Lung (tissue), 12 donors: ENCODE results near the gene STX18. TPM values are rescaled to one million over a fixed set of nuclear protein-coding genes. Genes with fewer than 3 reads are reported as not detected.

Source experiments
- ATAC-seq: fragments of 200-7000 bp; cut with Tn5 transposase; one replicate; pipeline ENCODE4 v1.9.1; 2020; ENCODE audit warnings: moderate number of reproducible peaks; ENCODE audit not compliant: insufficient read depth, low FRiP score
- DNase-seq, 3 donors: peaks; one replicate each; pipeline ENCODE4 v3.0.0-alpha.2; 2013 to 2017
- H3K27ac ChIP-seq, 2 donors: one replicate each; pipeline ENCODE4 v1.5.1; 2013; ENCODE audit warnings: mild to moderate bottlenecking in 2 of 2, moderate library complexity in 2 of 2, control low read depth in 1 of 2, inconsistent platforms in 1 of 2, low read depth in 1 of 2, low read length in 1 of 2
- H3K27me3 ChIP-seq, 3 donors: one replicate each; pipeline ENCODE4 v1.5.1; 2013; ENCODE audit warnings: low read length in 2 of 3; ENCODE audit not compliant: control insufficient read depth in 3 of 3, insufficient read depth in 3 of 3
- H3K36me3 ChIP-seq, 4 donors: one replicate each; pipeline ENCODE4 v1.5.1; 2013; ENCODE audit warnings: low read length in 4 of 4, mild to moderate bottlenecking in 1 of 4, moderate library complexity in 1 of 4; ENCODE audit not compliant: control insufficient read depth in 4 of 4, insufficient read depth in 4 of 4
- H3K4me1 ChIP-seq, 5 donors: one replicate each; pipeline ENCODE4 v1.5.1; 2013; ENCODE audit warnings: low read length in 5 of 5, mild to moderate bottlenecking in 2 of 5, moderate library complexity in 1 of 5; ENCODE audit not compliant: control insufficient read depth in 5 of 5, insufficient read depth in 5 of 5
- H3K4me3 ChIP-seq: one replicate; pipeline ENCODE4 v1.5.1; 2013; ENCODE audit warnings: mild to moderate bottlenecking, control low read depth, moderate library complexity
- H3K9ac ChIP-seq, 2 donors: one replicate each; pipeline ENCODE4 v1.5.1; 2013; ENCODE audit warnings: low read length in 2 of 2, control low read depth in 1 of 2; ENCODE audit not compliant: insufficient read depth in 1 of 2
- H3K9me3 ChIP-seq, 4 donors: one replicate each; pipeline ENCODE4 v1.5.1; 2013; ENCODE audit warnings: low read length in 3 of 4, mild to moderate bottlenecking in 1 of 4, moderate library complexity in 1 of 4; ENCODE audit not compliant: control insufficient read depth in 4 of 4, insufficient read depth in 3 of 4
- CTCF ChIP-seq: IDR thresholded peaks from 2 replicates; pipeline ENCODE4 v1.5.1; 2012; ENCODE audit warnings: mild to moderate bottlenecking; ENCODE audit errors: control extremely low read depth, extremely low read depth
- WGBS, 2 donors: extraction: QIAGEN DNeasy Blood & Tissue Kit; methylation state at CpG; one replicate each; pipeline ENCODE4 v1.1.7; 2013; 5-methylcytosine and 5-hydroxymethylcytosine counted together
- polyA plus RNA-seq, 2 donors: library from polyadenylated mRNA; stranded (reverse); fragments of 200-250 nt; gene quantifications; one replicate each; pipeline ENCODE4 v1.2.1, GENCODE V29; 2013
- total RNA-seq, 2 donors: library from RNA; depleted of rRNA in 1 of 2; stranded (reverse); fragments of >200 nt in 1 of 2; gene quantifications; one replicate each; pipeline ENCODE4 v1.2.1, GENCODE V29; 2014 to 2021
- donor health status: control.
- donor health status: control.
- donor health status: Bipolar disorder and iron deficiency.
- donor health status: healthy.
- donor health status: DM: yes; HTN: yes; CAD: no.

The STX18 gene
- total and polyA plus RNA-seq, 4 donors: 16.2 to 34.1 (median 24.8) TPM

DNA sequence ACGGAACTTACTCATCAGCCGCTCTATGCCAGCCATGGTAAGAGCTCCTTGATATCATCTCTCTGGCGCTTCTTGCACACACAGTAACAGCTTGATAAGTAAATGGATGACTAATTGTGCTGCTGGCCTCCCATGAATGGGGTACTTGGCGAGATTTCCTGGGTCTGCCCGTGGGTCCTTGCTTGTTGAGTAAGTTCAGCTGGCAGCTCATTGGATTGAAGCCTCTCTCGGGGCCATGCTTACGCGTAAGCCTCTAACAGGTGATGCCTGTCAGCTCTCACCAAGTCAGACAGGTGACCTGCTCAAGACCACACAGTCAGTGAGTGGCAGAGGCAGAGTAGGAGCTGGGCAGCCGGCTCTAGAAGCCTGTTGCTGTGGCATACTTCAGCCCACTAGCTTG lies 147.2 kb downstream of the STX18 start:
- Histone ChIP-seq H3K27ac (no peak overlapping the region), H3K36me3 (no peaks in the 10 kb centered on the region), H3K4me1 (peaks cover 0 to 27% (median 0%) of the 10 kb centered on the region in 5 donors), H3K9me3 (peaks cover 0 to 1% (median 0%) of the 10 kb centered on the region in 4 donors), H3K27me3 (peaks cover 0 to 6% (median 0%) of the 10 kb centered on the region in 3 donors), H3K9ac (no peak overlapping the region), H3K4me3 (no peak overlapping the region)
- 71 to 79% methylated on average over 9 of the region's 9 CpGs for WGBS, 2 donors
- no peak for ATAC-seq
- DNase-seq: peak in 1 of 3 donors; percentile 26
- no peak for TF ChIP-seq CTCF

GRCh38 chr4:4392501-4393183 lies 149.2 kb downstream of the STX18 start:
- no peak for ATAC-seq
- Histone ChIP-seq H3K9ac (no peak overlapping the region), H3K9me3 (peaks cover 0 to 1% (median 0%) of the 10 kb centered on the region in 4 donors), H3K4me1 (peaks cover 0 to 31% (median 0%) of the 10 kb centered on the region in 5 donors), H3K36me3 (no peaks in the 10 kb centered on the region), H3K4me3 (no peak overlapping the region), H3K27me3 (peaks cover 0 to 23% (median 0%) of the 10 kb centered on the region in 3 donors), H3K27ac (no peak overlapping the region)
- no peak for TF ChIP-seq CTCF
- WGBS, 2 donors: 78 to 88% methylated on average over 13 of the region's 13 CpGs
- DNase-seq: no peak

GRCh38 chr4:4391866-4392265 lies 150.0 kb downstream of the STX18 start:
- no peak overlapping the region for H3K27ac ChIP-seq
- no peak for ATAC-seq
- WGBS, 2 donors: 72% methylated on average over 4 of the region's 4 CpGs

More at GRCh38 chr4:4391866-4392265, 150.0 kb downstream of the STX18 start:
- H3K4me1 ChIP-seq: peaks cover 0 to 30% (median 0%) of the 10 kb centered on the region in 5 donors
- DNase-seq: no peak
- H3K9ac ChIP-seq: no peak overlapping the region
- H3K9me3 ChIP-seq: peaks cover 0 to 1% (median 0%) of the 10 kb centered on the region in 4 donors
- TF ChIP-seq CTCF: no peak
- no peak overlapping the region for H3K4me3 ChIP-seq
- no peaks in the 10 kb centered on the region for H3K36me3 ChIP-seq
- H3K27me3 ChIP-seq: peaks cover 0 to 30% (median 0%) of the 10 kb centered on the region in 3 donors
